CD4-positive, alpha-beta T cell treated with Interleukin-15 for 1 hour (primary cell): Measurements from ENCODE around the gene PLK1.
"Not testable (repeated sequence)": the region's sequence is repeated elsewhere in the genome, so short reads cannot be mapped to it uniquely, and the experiment has no call there.

Experiments used
- DNase-seq: peaks from one replicate; pipeline ENCODE4 v3.0.0-alpha.2; 2020

The PLK1 gene

GRCh38 chr16:23711785-23712184 lies 33.1 kb downstream of the PLK1 start:
- DNase-seq, result no peak

GRCh38 chr16:23712976-23713375 lies 34.3 kb downstream of the PLK1 start, which contains the start of gene ERN2:
ERN2 (minus strand) TSS chr16:23713222; CDS start chr16:23713187, 35 bp downstream.
- no peak for DNase-seq

- DNase-seq, result no peak
Measured at GRCh38 chr16:23716484-23716883, 37.8 kb downstream of the PLK1 start.

- DNase-seq, result not testable (repeated sequence)
Measured at GRCh38 chr16:23722613-23723240, 44.0 kb downstream of the PLK1 start.

GRCh38 chr16:23724096-23724784 lies 45.6 kb downstream of the PLK1 start:
- no peak for DNase-seq

- DNase-seq, result no peak
Measured at GRCh38 chr16:23724785-23725131, 46.1 kb downstream of the PLK1 start.

GRCh38 chr16:23726710-23727109 lies 48.0 kb downstream of the PLK1 start:
- no peak for DNase-seq

GRCh38 chr16:23728112-23728477 lies 49.4 kb downstream of the PLK1 start:
- DNase-seq, result no peak

GRCh38 chr16:23729503-23730424 lies 51.1 kb downstream of the PLK1 start:
- no peak for DNase-seq

- DNase-seq, result no peak
Measured at GRCh38 chr16:23734176-23734893, 55.6 kb downstream of the PLK1 start.

- DNase-seq, result not testable (repeated sequence)
Measured at GRCh38 chr16:23737423-23738028, 58.8 kb downstream of the PLK1 start.

GRCh38 chr16:23739516-23739915 lies 60.8 kb downstream of the PLK1 start:
- no peak for DNase-seq
